ENCODE data around the gene E2F2.

DNA sequence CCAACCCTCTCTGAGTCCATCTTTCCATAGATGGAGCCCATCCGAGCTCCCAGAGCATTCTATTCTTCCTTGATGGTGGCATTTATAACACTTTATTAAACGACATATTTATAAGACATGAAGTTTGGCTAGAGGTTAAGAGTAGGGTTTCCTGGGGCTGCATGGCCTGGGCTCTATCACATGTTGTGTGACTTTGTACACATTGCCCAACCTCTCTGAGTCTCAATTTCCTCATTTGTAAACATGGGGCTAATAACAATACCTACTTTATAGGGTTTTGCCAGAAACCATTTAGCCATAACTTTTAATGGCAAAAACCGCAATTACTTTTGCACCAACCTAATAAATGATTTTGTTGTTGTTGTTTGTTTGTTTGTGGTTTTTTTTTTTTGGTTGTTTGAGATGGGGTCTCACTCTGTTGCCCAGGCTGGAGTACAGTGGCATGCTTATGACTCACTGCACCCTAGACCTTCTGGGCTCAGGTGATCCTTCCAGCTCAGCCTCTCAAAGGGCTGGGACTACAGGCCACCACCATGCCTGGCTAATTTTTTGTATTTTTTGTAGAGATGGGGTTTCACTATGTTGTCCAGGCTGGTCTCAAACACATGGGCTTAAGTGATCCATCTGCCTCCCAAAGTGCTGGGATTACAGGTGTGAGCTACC lies 33.1 kb downstream of the E2F2 start:
- TF ChIP-seq CTCF (IDR thresholded peaks at IDR 0.05; ENCODE audit: low read length) (no peak), EZH2 (IDR thresholded peaks at IDR 0.05; ENCODE audit: borderline replicate concordance, low read length) (no peak)
